NCI-H1436 treated with DMSO at 0.1 percent for 48 hours (cell line): ENCODE data around the gene PDPK1.
"Not testable (repeated sequence)": the region's sequence is repeated elsewhere in the genome, so short reads cannot be mapped to it uniquely, and the experiment has no call there.

Source experiments
- DNase-seq: peaks from one replicate; lab custom pipeline; 2025; lab: John Stamatoyannopoulos, UW

Gene PDPK1

GRCh38 chr16:2523801-2524231, 14.0 kb upstream of the PDPK1 start:
- DNase-seq = no peak

- no peak for DNase-seq
These were observed 13.4 kb upstream of the PDPK1 start for GRCh38 chr16:2524339-2524938.

- DNase-seq = no peak
These were observed 11.7 kb upstream of the PDPK1 start for GRCh38 chr16:2526135-2526534.

DNA sequence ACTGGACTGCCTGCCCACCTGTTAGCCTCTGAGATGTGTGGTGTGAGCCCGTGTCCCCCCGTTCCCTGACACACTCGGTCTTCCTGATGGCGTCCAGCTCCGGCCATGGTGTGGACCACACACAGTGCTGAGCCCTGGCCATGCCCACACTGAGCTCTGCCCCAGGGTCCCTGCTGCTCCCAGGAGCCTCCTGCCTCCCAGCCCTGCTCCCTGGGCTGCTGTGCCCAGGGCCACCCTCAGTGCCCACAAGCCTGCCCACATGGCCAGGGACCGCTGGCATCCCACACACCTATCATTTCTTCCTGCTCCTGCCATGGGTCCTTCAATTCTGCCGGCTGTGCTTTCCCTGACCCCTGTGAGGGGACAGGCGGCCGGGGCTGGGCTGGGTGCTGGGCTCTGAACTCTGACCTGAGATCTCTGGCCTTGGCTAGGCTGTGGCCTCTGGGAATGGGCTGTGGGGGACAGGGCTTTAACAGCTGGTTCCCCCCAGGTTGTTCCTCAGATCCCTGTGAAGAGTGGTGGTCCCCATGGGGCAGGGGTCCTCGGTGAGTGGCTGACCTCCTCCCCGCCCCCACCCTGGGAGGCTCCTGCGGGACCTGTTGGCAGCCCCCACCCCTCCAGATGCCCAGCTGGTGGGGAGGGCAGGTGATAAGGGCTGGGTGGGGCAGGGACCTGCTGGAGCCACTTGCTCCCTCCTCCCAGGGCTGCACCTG, 10.6 kb upstream of the PDPK1 start:
- DNase-seq = no peak

GRCh38 chr16:2527784-2528100, 10.1 kb upstream of the PDPK1 start:
- DNase-seq = no peak

GRCh38 chr16:2528161-2529060, 9.4 kb upstream of the PDPK1 start:
- no peak for DNase-seq

- no peak for DNase-seq
These were observed 8.5 kb upstream of the PDPK1 start for GRCh38 chr16:2529061-2529931.

- no peak for DNase-seq
These were observed 7.7 kb upstream of the PDPK1 start for GRCh38 chr16:2529961-2530628.

GRCh38 chr16:2530629-2531318, 7.0 kb upstream of the PDPK1 start:
- DNase-seq = no peak

DNA sequence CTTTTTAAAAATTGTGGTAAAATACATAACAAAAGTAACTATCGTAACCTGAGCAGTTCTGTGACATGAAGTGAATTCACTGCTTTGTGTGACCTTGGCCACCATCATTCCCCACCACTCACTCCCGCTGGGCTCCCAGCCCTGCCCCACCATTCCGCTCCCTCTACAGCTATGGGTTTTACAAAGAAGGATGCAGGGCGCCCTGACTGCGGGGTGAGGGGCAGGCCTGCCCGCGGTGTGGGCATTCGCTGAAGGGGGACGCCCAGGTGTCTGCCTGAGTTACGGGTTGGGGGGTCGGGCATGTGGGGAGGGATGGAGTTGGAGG, 6.5 kb upstream of the PDPK1 start, which contains the start of gene CEMP1:
Gene CEMP1, minus strand, starts transcription at position 38 of the 325 bp plus-strand sequence. CDS start 335 bp downstream, outside the sequence.
- no peak for DNase-seq

GRCh38 chr16:2531696-2532493, 5.9 kb upstream of the PDPK1 start:
- DNase-seq = peak; percentile 76

DNA sequence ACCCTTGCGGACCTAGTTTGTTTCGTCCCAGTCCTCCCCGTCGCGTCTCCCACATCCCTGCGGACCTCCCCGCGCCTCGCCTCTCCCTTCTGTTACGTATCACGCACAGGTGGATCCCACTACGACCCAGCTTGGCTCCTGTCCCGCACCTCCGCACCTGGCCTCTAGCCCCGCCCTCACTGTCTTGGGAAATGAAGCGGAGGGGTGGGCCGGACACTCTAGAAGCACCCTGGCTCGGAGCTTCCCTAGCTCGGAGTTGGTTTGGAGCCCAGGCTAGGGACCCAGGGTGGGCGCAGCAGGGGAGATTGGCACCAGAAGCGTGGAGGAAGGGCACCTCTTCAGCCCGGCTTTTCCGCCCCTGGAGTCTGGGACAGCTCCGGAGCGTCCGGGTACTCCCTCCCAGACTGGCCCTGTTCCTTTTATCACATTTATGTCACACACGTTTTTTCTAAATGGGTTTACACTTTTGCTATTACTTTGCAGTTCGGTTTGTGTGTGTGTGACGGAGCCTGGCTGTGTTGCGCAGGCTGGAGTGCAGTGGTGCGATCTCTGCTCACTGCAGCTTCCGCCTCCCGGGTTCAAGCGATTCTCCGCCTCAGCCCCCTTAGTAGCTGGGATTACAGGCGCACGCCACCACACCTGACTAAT, 5.2 kb upstream of the PDPK1 start:
- no peak for DNase-seq

DNA sequence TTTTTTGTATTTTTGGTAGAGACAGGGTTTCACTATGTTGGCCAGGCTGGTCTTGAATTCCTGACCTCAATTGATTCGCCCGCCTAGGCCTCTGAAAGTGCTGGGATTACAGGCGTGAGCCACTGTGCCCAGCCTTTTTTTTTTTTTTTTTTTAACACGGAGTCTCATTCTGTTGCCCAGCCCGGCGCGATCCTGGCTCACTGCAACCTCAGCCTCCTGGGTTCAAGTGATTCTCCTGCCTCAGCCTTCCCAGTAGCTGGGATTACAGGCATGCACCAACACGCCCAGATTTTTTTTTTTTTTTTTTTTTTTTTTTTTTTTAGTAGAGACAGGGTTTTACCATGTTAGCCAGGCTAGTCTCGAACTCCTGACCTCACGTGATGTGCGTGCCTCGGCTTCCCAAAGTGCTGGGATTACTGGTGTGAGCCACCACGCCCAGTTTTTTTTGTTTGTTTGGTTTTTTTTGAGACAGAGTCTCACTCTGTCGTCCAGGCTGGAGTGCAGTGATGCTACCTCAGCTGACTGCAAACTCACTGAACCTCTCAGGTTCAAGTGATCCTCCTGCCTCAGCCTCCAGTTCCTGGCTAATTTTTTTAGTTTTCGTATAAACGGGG, 4.6 kb upstream of the PDPK1 start:
- DNase-seq = not testable (repeated sequence)

GRCh38 chr16:2533912-2534311, 3.9 kb upstream of the PDPK1 start:
- DNase-seq = no peak

DNA sequence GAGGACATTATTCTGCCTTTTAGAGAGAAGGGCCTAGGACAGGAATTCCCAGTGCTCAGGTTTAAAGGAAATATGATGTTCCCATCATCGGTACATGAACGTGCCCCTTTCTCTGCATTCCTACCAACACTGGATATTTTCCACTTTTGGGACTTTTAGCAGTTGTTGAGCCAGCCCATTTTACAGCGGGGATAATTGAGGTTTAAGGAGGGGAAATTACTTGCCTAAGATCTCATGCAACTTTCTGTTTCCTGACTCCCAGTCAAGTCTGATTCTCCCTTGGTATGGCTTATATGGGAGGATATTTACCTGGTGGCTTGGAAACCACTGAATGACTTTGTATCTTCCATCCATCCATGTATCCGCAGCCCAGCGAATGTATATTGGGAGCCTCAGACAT, 3.5 kb upstream of the PDPK1 start:
- not testable (repeated sequence) for DNase-seq

GRCh38 chr16:2535625-2536013, 2.2 kb upstream of the PDPK1 start:
- DNase-seq = no peak

GRCh38 chr16:2539192-2539844, 1.5 kb downstream of the PDPK1 start:
- DNase-seq = not testable (repeated sequence)

DNA sequence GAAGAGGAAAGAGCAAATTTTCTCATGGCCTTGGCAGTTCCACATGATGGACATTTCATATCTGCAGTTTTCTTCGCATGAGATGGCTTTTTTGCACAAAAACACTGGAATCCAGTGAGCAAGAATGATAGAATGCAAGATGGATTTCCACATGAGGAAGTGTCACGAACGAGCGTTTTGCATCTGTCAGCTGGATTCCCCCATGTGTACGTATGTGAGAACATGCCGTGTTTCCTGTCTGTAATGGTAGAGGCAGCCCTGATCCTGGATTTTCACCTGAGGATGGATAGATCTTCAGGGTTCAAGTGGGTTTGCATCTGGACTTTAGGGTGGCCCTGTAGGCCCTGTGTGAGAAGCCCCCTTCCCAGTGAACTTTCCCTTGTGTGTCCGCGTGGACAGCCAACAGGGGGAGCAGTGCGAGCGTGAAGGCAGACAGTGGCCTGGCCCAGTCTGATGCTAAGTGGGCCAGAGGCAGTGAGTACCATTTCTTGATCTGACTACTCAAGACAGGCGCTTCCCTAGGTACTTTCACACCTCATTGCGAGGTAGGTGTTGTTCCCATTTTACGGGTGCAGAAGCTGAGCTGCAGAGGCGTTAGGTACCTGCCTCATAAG, 2.1 kb downstream of the PDPK1 start:
- not testable (repeated sequence) for DNase-seq
